Activated T-cell treated with anti-CD3 and anti-CD28 coated beads for 4 hours (primary cell): Measurements from ENCODE around the gene INCA1.

Experiments used
- DNase-seq: peaks from one replicate; pipeline ENCODE4 v3.0.0-alpha.2; 2020

INCA1 gene

GRCh38 chr17:5003214-5003867 lies 6.0 kb upstream of the INCA1 start:
- no peak for DNase-seq

GRCh38 chr17:5002121-5002788 lies 4.9 kb upstream of the INCA1 start:
- no peak for DNase-seq

GRCh38 chr17:5000237-5000639 lies 2.9 kb upstream of the INCA1 start:
- DNase-seq: no peak

- no peak for DNase-seq
Observed at GRCh38 chr17:4999430-5000093, 2.2 kb upstream of the INCA1 start.

GRCh38 chr17:4998732-4999429 lies 1.6 kb upstream of the INCA1 start:
- no peak for DNase-seq

GRCh38 chr17:4998027-4998731 lies 857 bp upstream of the INCA1 start:
- DNase-seq: peak; percentile 13

GRCh38 chr17:4994081-4994595 lies 3.2 kb downstream of the INCA1 start:
- no peak for DNase-seq

- no peak for DNase-seq
Observed at GRCh38 chr17:4987767-4988567, 9.4 kb downstream of the INCA1 start.

GRCh38 chr17:4986951-4987766 lies 10.2 kb downstream of the INCA1 start, which contains the start of gene CAMTA2:
TSS of gene CAMTA2 (minus strand) at chr17:4987675. CDS start at chr17:4986222, 1,453 bp downstream.
- peak; percentile 85 for DNase-seq

GRCh38 chr17:4986403-4986802 lies 10.9 kb downstream of the INCA1 start:
- DNase-seq: no peak

- DNase-seq: no peak
Observed at GRCh38 chr17:4982305-4982704, 15.0 kb downstream of the INCA1 start.

- DNase-seq: peak; percentile 33
Observed at GRCh38 chr17:4980644-4981216, 16.6 kb downstream of the INCA1 start.

GRCh38 chr17:4978726-4979125 lies 18.6 kb downstream of the INCA1 start:
- no peak for DNase-seq

- DNase-seq: no peak
Observed at GRCh38 chr17:4974115-4974670, 23.1 kb downstream of the INCA1 start.

- DNase-seq: no peak
Observed at GRCh38 chr17:4973256-4974114, 23.8 kb downstream of the INCA1 start.

- DNase-seq: no peak
Observed at GRCh38 chr17:4972752-4973151, 24.6 kb downstream of the INCA1 start.

- no peak for DNase-seq
Observed at GRCh38 chr17:4972322-4972721, 25.0 kb downstream of the INCA1 start.

GRCh38 chr17:4971826-4972225 lies 25.5 kb downstream of the INCA1 start:
- DNase-seq: no peak

GRCh38 chr17:4970273-4970672 lies 27.0 kb downstream of the INCA1 start:
- no peak for DNase-seq
